ENCODE data around the gene PSMD9.
A peak's percentile ranks its signal among the peaks of the same experiment; 100 is the strongest.
"Not testable (repeated sequence)": the region's sequence is repeated elsewhere in the genome, so short reads cannot be mapped to it uniquely, and the experiment has no call there.

PSMD9 gene, protein sequence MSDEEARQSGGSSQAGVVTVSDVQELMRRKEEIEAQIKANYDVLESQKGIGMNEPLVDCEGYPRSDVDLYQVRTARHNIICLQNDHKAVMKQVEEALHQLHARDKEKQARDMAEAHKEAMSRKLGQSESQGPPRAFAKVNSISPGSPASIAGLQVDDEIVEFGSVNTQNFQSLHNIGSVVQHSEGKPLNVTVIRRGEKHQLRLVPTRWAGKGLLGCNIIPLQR

DNA sequence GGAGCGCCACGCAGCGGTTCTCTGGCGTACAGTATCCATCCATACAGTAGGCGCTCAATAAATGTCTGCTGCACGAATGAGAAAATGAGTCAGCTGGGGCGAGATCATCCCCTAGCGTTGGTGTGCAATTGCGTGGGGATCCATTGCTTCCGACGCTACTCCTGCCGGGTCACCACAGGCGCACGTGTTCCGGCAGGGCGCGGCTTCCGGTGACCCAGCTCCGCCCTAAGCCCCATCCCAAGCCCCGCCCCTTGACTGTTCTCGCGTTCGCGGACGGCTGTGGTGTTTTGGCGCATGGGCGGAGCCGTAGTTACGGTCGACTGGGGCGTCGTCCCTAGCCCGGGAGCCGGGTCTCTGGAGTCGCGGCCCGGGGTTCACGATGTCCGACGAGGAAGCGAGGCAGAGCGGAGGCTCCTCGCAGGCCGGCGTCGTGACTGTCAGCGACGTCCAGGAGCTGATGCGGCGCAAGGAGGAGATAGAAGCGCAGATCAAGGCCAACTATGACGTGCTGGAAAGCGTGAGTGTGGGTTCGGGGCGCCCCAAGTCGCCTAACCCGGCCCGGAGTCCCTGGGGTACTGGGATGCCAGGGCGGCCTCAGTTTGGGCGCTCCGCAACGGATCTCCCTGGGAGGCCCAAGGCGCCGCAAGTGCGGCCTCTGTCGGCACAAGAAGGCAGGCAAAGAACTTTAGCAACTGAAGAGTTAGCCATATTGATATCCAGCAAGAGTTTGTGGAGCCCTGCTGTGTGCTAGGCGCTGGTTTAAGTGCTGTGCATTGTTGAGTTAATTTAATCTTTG is at the start of gene PSMD9:
Gene PSMD9 (plus strand): TSS at position 313 of the 796 bp plus-strand sequence. CDS start 67 bp downstream, at position 380.
- DNase-seq (ENCODE audit: low read depth), result peak; percentile 98

DNA sequence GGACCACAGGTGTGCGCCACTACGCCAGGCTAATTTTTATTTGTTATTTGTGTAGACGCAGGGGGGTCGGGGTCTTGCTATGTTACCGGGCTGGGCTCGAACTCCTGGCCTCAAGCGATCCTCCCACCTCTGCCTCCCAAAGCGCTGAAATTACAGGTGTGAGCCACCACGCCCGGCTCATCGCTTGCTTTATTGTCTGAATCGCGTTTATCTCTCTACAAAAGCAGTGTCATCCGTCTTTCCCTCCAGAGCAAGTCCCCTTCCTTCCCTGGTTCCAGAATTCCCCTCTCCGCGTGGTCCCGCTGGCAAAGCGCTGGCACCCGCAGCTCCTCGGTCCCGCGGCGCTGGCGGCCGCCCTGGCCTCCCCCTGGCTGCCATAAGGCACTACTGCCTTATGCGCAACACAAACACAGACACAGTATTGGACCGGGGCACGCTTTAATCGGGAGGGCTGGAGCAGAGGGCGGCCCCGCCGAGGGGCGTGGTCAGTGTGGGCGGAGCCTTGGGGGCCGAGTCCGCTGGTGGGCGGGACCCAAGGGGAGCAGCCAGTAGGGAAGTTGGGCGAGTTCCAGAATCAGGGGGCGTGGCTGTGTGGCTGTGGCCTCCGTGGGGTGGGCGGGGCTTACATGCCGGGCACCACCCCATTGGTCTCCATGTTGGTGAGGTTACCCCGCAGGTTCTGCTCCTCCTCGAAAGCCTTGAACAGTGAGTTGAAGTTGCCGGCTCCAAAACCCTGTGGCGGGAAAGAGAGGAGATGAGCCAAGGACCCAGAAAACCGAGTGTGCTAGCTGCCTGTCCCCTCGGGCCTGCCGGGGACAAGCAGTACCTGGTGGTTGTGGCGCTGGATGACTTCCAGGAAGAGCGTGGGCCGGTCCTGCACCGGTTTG is 49.2 kb upstream of the PSMD9 start:
- DNase-seq (ENCODE audit: low read depth), result peak; percentile 99

DNA sequence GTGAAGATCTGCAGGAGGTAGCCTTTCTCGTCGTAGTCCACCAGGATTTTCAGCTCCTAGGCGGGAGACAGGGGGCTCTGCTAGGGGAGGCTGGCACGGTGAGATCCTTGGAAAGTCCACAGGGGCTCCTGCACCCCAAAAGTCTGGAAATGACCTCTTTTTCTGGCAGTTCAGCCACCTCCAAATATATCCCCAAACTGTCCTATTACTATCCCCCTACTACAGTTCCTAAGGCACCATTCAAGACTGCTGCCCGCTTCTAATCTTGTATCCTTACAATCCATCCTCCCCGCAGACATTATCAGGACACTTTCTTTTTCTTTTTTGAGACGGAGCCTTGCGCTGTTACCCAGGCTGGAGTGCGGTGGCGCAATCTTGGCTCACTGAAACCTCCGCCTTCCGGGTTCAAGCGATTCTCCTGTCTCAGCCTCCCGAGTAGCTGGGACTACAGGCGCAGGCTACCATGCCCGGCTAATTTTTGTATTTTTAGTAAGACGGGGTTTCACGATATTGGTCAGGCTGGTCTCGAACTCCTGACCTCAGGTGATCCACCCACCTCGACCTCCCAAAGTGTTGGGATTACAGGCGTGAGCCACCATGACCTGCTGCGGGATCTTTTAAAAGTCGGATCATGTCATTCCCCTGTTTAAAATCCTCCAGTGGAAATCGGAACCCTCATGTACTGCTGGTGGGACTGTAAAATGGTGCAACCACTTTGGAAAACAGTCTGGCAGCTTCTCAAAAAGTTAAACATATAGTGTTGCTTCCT is 48.4 kb upstream of the PSMD9 start:
- no peak for DNase-seq (ENCODE audit: low read depth)

DNA sequence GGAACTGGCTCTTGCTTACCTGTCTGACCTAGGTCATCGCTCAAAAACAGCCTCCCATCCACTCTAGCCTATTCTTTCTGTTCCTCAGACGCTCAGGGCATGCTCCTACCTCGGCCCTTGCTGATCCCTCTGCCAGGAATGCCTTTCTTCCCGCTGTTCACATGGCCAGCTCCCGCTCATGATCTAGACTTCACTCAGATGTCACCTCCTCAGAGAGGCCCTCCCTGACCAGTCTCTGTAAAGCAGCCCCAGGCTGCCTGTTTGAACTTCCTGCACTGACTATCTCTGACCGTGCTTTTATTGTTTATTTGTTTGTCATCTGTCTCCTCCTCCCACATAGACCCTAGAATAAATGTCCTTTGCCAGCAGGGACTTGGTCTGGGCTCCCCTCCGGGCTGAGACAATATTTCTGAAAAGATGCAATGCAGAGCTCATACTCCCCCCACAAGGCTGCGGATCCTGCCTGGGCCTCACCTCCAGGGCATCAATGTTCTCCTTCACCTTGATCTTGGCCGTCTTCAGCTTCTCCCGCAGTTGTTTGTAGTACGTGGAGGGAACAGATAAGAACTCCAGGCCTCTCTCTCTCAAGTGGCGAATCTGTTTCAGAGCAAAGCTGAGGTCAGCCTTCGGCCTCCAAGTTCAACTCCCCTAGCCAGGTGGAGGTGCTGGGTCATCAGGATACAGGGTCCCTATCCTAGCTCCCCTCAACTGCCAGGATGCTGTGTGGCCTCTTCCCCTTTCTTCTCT is 45.2 kb upstream of the PSMD9 start:
- no peak for DNase-seq (ENCODE audit: low read depth)

DNA sequence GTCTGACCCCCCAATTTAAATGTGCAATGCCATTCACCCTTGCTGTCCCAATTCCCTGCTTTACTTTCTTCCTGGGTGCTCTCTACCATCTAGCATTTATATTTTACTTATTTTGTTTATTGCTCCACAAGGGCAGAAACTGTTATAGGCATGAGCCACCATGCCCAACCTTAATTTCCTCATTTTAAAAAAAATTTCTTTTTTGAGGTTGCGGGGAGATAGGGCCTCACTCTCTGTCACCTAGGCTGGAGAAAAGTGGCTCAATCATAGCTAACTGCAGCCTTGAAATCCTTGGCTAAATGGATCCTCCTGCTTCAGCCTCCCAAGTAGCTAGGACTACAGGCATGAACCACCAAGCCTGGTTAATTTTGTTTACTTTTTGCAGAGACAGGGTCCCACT is 42.9 kb upstream of the PSMD9 start:
- DNase-seq (ENCODE audit: low read depth), result no peak

DNA sequence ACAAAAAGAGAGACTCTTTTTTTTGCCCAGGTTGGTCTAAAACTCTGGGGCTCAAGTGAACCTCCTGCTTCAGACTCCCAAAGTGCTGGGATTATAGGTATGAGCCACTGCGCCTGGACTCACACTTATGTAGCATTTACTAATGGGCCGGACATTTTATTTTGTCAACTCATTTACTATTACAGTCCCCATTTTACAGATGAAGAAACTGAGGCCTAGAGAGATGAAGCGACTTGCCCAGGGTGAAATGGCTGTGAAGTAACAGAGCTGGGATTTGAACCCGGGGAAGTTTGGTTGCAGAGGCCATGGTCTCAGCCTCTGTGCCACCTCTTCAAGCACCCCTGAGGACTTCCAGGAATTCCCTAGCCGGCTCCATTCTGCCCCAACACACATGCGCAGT is 39.4 kb upstream of the PSMD9 start:
- DNase-seq (ENCODE audit: low read depth), result no peak

DNA sequence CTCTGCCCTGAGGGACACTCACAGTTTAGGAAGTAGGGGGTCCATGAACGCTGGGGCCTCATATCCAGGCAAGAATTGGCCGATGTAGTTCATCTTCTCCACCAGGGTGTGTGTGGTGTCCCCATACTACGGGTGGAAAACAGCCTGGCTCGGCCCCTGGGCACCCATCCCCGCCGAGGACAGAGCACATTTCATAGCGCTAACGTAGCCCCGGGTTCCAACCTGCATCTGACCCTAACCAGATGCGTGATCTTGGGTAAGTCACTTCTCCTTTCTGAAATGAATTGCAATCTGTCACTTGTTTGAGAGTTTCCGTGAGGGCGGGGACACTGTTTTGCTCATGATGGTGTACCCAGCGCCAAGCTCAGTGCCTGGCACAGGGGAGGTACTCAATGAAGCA is 38.9 kb upstream of the PSMD9 start:
- DNase-seq (ENCODE audit: low read depth), result no peak

DNA sequence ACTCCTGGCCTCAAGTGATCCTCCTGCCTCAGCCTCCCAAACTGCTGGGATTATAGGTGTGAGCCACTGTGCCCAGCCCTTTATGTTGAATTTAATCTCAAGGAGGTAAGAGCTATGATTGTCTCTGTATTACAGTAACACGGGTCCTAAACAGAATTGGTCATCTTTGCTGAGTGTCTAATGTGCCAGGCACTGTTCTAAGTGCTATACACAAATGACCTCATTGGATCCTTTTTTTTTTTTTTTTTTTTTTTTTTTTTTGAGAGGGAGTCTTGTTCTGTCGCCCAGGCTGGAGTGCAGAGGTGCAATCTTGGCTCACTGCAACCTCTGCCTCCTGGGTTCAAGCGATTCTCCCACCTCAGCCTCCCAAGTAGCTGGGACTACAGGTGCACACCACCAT is 36.2 kb upstream of the PSMD9 start:
- not testable (repeated sequence) for DNase-seq (ENCODE audit: low read depth)

DNA sequence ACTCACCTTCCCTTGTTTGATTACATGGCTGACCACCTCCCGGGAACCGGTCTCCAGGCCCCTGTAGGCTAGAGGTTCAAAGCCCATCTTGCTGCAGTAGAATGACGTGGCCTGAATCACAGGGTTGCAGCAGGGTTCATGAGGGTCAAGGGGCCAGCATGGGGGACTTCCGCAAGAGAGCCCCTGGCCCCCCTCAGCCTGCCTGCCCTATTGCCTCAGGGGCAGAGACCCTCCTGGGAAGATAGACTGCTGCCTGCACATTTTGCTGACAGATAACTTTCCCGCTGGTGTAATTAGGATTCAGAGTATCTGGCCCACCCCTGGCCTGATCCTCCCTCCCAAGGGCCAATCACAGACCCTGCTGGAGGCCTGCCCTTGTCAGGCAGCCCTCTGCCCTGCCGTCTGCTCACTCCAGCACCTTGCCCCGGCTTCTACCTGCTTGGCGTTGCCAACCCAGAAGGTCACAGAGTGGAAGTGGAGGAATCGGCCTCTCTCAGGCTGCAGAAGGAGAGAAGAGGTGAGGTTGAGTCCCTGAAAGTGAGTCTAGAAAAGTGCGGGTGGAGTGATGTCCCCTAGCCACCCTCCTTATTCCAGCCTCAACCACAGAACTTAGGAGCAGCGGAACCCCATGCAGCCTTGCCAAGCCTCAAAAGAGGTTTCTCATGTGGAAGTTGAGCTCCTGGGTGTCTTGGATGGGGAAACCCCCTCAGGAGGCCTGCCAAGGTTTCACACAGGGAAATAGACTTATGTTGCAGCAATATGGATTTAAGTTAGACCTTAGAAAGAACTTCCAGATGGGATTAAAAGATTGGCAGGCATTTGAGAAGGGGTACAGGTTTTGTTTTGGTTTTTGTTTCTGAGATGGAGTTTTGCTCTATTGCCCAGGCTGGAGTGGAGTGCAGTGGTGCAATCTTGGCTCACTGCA is 31.0 kb upstream of the PSMD9 start:
- no peak for DNase-seq (ENCODE audit: low read depth)

DNA sequence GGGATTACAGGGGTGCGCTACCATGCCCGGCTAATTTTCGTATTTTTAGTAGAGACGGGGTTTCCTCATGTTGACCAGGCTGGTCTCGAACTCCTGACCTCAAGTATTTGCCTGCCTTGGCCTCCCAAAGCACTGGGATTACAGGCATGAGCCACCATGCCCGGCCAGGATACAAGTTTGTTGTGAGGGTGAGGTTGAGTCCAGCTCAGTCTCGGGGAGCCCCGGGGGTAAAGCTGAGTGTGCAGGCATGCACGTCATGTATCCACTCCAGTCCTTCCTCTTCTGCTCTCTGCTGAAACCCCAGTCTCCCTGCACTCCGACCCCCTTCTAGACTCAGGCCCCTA is 30.3 kb upstream of the PSMD9 start:
- no peak for DNase-seq (ENCODE audit: low read depth)

DNA sequence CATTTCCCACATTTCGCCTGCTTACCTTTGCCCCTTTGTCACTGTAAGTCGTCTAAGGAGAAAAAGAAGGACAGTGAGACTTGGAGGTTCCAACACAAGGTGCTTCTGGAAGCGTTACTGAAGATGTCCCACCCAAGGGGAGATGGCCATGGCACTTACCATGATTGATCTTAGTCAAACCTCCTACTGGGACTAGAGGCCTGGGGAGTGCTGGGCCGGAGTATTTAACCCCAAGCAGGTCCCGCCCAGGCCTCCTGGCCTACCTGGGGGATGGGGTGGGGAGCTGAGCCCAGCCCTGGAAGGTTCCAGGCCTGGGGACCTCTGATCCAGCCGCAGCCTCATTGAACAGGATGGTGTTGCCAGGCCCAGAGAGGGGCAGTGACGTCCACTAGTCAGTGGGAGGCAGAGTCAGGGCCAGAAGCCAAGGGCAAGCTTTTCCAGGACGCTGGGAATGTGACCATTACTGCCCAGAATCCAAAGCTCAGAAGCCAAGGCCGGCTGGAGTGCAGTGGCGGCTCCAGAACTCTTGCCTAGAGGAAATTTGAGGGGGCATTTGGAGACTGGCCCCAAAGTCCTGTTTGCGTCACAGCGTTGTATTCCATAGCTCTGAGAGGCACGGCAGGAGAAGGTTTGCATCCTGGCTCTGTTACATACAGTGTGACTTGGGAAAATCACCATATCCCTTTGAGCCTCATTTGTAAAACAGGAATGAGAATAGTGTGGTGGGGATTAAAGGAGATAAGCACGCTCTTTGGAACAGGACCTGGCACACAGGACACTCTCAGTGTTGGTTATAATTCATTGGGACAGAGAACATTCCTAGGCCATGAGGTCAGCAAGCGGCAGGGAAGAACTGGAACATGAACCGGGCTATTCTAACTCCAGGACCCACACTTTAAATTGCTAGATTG is 29.7 kb upstream of the PSMD9 start, which contains the start of gene HPD:
Gene HPD (minus strand): TSS at position 198 of the 911 bp plus-strand sequence. CDS start 36 bp downstream, at position 162.
- DNase-seq (ENCODE audit: low read depth), result no peak

DNA sequence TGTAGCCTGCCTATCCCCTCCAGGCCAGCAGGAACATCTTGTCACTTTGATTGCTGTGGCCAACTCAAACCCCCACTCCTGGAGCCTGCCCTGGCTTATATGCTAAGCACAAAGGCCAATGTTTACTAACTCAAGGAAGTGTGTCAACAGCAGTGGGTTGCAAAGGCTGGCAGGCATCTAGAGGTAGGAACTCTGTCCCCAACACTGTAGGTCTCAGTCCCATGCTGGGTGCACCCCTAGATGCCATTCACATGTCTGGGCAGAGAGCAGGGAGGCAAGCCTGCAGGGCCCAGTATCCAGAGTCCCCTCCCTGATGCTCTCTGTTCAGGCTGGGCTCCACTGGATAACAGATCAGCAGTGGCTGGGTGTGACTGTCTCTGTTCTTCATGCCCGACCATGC is 28.3 kb upstream of the PSMD9 start:
- no peak for DNase-seq (ENCODE audit: low read depth)

DNA sequence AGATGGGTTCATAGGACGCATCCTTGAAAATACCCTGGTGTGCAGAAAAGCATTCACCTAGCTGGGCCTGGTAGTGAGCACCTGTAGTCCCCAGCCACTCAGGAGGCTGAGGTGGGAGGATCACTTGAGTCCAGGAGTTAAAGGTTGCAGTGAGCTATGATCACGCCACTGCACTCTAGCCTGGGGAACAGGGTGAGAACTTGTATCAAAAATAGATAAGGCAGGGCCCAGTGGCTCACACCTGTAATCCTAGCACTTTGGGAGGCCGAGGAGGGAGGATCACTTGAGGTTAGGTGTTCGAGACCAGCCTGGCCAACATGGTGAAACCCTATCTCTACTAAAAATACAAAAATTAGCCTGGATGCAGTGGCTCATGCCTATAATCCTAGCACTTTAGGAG is 27.9 kb upstream of the PSMD9 start:
- not testable (repeated sequence) for DNase-seq (ENCODE audit: low read depth)

DNA sequence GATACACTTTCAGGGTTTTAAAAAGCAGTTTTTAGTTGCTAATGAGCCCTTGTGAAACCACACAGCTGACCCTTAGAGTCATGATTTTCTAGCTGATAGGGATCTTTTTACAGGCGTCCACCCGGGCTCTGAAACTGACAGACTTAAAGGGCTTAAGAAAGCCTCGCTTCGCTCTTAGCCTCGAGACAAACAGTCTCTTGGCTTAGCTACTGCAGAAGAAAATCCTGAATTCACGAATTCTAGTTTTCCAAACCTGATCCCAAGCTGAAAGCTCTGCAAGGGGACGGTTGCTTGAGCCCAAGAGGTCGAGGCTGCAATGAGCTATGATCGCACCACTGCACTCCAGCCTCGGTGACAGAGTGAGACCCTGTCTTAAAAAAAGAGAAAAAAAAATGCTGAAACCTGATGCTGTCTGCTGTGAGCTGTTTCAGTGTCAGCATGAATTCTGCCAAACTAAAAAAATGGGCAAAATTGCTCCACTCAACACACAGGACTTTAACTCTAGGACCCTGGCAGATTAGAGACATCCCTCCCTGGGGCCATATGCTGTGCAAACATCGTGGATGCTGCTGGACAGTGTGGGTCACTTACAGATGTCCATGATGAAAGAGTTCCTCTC is 26.8 kb upstream of the PSMD9 start:
- no peak for DNase-seq (ENCODE audit: low read depth)

DNA sequence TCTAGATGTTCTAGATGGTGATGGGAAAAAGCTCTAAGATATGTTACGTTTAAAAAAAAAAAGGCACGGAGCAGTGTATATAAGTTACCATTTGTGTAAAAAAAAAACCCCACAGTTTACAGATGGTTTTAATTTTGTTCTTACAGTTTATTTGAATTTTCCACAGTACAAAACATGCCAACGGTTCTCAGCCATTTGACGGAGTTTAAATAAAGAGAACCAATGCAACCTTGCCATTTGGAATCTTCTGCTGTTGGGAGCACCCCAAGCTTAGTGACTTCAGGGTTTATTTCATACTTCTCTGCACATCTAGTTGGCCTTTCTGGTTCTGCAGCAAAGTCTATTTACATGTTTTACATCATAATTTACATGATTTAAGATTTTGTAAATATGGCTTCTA is 22.3 kb upstream of the PSMD9 start:
- no peak for DNase-seq (ENCODE audit: low read depth)

DNA sequence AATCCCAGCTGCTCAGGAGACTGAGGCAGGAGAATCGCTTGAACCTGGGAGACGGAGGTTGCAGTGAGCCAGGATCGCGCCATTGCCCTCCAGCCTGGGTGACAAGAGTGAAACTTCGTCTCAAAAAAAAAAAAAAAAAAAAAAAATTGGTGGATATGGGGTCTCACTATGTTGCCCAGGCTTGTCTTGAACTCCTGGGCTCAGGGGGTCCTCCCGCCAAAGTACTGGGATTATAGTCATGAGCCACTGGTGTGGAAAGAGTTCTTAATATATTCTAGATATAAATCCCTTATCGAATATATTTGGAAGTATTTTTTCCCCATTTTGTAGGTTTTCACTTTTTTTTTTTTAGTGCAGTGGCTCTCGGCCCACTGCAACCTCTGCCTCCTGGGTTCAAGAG is 19.4 kb upstream of the PSMD9 start:
- DNase-seq (ENCODE audit: low read depth), result not testable (repeated sequence)

DNA sequence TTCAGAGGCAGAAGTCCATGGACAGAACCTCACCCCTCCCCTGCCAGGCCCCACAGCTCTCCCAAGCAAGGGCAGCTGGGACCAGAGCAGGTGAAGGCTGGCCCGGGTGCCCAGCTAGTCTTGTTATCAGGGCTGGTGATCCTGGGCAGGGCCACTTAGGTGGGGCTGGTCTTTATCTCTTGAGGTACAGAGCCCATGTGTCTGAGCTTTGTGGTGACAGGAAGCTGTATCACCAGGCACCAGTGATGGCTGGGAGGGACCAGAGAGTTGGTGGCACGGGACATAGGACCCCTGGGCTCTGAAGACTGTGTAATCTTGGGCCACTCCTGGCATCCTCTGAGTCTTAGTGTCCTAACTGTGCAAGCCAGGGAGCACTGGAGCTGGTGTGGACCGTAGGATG is 17.1 kb upstream of the PSMD9 start:
- no peak for DNase-seq (ENCODE audit: low read depth)

DNA sequence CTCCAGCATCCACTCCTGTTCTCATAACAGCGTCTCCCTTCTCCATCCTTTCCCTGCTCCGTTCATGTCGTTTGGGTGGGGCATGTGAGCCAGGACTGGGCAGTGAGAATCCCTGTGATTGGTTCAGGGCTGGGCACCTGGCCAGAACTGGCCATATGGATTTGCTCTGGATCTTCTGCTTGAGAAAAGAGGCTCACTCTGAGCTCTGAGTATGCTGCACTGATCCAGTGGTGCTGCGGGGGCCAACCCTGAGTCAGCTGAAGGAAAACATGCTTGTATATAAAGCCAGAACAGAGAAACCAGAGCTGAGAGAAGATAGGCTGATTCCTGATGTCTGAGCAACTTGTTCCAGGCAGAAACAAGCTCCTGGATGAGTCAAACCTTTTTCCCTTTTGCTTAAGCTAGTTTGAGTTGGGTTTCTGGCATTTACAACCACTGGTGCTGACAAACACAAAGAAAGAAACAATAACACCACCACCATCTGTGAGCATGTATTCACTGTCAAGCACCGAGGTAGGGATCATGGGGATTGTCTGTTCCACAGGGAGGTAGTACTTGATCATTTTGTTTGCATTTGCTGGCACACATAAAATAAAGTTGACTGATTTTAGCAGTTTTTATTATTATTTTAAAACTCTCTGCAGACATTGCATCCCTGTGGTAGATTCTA is 15.9 kb upstream of the PSMD9 start:
- no peak for DNase-seq (ENCODE audit: low read depth)
